OCI-LY7 (cell line): ENCODE measurements around the gene SLC38A9. TPM values are rescaled to one million over a fixed set of nuclear protein-coding genes. Genes with fewer than 3 reads are reported as not detected.

Source experiments
- BruUV-seq: library from RNA; stranded (reverse); fragments of 400-500 nt; replicated peaks from 2 replicates; lab custom pipeline; 2021; lab: Mats Ljungman, UMichigan
- CTCF ChIA-PET: fragments of 300-600 bp; sonication (Branson Sonifier 250); formaldehyde crosslinking; loops from one replicate; lab custom pipeline; 2022; ENCODE audit warnings: antibody characterized with exemption; ENCODE audit not compliant: unreplicated experiment; lab: Charles Lee
- POLR2A ChIA-PET: fragments of 300-600 bp; sonication (Branson Sonifier 250); formaldehyde crosslinking; loops from one replicate; lab custom pipeline; 2022; ENCODE audit warnings: antibody characterized with exemption; lab: Charles Lee
- DNase-seq: peaks from one replicate; pipeline ENCODE4 v3.0.0-alpha.2; 2015; ENCODE audit warnings: low spot score
- H2AFZ ChIP-seq: fragments of 200-600 bp; sonication (generic), shearing (Covaris generic); 2 replicates; pipeline ENCODE4 v1.6.1; 2014; ENCODE audit warnings: mild to moderate bottlenecking, antibody characterized with exemption, low read length, moderate library complexity
- H3K27ac ChIP-seq: fragments of 200-600 bp; sonication (generic); 2 replicates; pipeline ENCODE4 v1.5.1; 2014; ENCODE audit warnings: mixed run types, low read depth, mild to moderate bottlenecking, moderate library complexity, low read length, inconsistent platforms; ENCODE audit not compliant: poor library complexity, severe bottlenecking
- H3K36me3 ChIP-seq: fragments of 200-600 bp; sonication (generic); 2 replicates; pipeline ENCODE4 v1.6.1; 2014; ENCODE audit warnings: mild to moderate bottlenecking, antibody characterized with exemption, low read length, moderate library complexity, mixed read lengths; ENCODE audit not compliant: insufficient read depth
- H3K4me1 ChIP-seq: fragments of 200-600 bp; sonication (generic); 2 replicates; pipeline ENCODE4 v1.5.1; 2014; ENCODE audit warnings: mild to moderate bottlenecking, low read length; ENCODE audit not compliant: insufficient read depth, poor library complexity, severe bottlenecking
- H3K4me2 ChIP-seq: fragments of 200-600 bp; sonication (generic); 2 replicates; pipeline ENCODE4 v1.6.1; 2014; ENCODE audit warnings: mild to moderate bottlenecking, low read length
- H3K4me3 ChIP-seq: fragments of 200-600 bp; sonication (generic); 2 replicates; pipeline ENCODE4 v1.5.1; 2014; ENCODE audit warnings: mild to moderate bottlenecking, low read depth, low read length; ENCODE audit not compliant: poor library complexity, severe bottlenecking
- H3K79me2 ChIP-seq: fragments of 200-600 bp; sonication (generic); 2 replicates; pipeline ENCODE4 v1.6.1; 2016; ENCODE audit warnings: low read depth, mild to moderate bottlenecking, low read length, moderate library complexity, mixed read lengths; ENCODE audit not compliant: insufficient read depth
- H3K9me2 ChIP-seq: fragments of 200-600 bp; sonication (generic); 2 replicates; pipeline ENCODE4 v1.6.1; 2016; ENCODE audit warnings: mild to moderate bottlenecking, low read length, mixed read lengths; ENCODE audit not compliant: insufficient read depth
- H3K9me3 ChIP-seq: fragments of 200-600 bp; sonication (generic); 2 replicates; pipeline ENCODE4 v1.6.1; 2014; ENCODE audit warnings: mild to moderate bottlenecking, mixed run types, low read length, mixed read lengths
- H4K20me1 ChIP-seq: fragments of 200-600 bp; sonication (generic); 2 replicates; pipeline ENCODE4 v1.6.1; 2014; ENCODE audit warnings: mild to moderate bottlenecking, antibody characterized with exemption, low read length, moderate library complexity, mixed read lengths; ENCODE audit not compliant: insufficient read depth
- EZH2phosphoT487 ChIP-seq: fragments of 200-600 bp; sonication (generic); IDR thresholded peaks from 2 replicates; pipeline ENCODE4 v1.6.1; 2018; ENCODE audit warnings: low read depth, borderline replicate concordance, mild to moderate bottlenecking, mixed run types, antibody characterized with exemption, low read length, moderate library complexity, mixed read lengths
- intact Hi-C: fragments of 100-400 bp; cut with micrococcal nuclease; formaldehyde crosslinking; loops from one replicate; pipeline ENCODE4 v1.10.0; 2022; ENCODE audit not compliant: unreplicated experiment
- total RNA-seq, 2 experiments: library from RNA; depleted of rRNA in 1 of 2; stranded (reverse); fragments of >200 nt in 1 of 2; shearing (Covaris generic) in 1 of 2; gene quantifications; 2 replicates each; pipeline ENCODE4 v1.2.3, GENCODE V29; 2014 to 2022
- TF ChIP-seq, protein P1 (sequence below): fragments of 200-600 bp; sonication (generic); conservative IDR thresholded peaks from 2 replicates; pipeline ENCODE4 v1.5.1; 2014; ENCODE audit warnings: mild to moderate bottlenecking, antibody characterized with exemption, low read length, moderate library complexity, mixed read lengths

SLC38A9 gene
- total RNA-seq, 2 experiments from 2014 or later = 20.1 to 27.7 TPM

- no peaks in the 10 kb centered on the region for H3K4me1 ChIP-seq
- BruUV-seq = no TSS peak
- H3K79me2 ChIP-seq = no peaks in the 10 kb centered on the region
- H3K9me2 ChIP-seq = no peaks in the 10 kb centered on the region
- intact Hi-C loops = loop anchor here (5.0 kb wide), 3 partner anchors 157 to 367 kb away; no protein-coding TSS in a partner anchor
- no peak overlapping the region for H3K4me2 ChIP-seq
- no peak overlapping the region for H3K4me3 ChIP-seq
- no peak overlapping the region for H2AFZ ChIP-seq
- peak; percentile 54 for DNase-seq
- CTCF ChIA-PET = no interaction called here
- no peak overlapping the region for H3K27ac ChIP-seq
- peaks cover 9% of the 10 kb centered on the region for H3K36me3 ChIP-seq
- POLR2A ChIA-PET = interaction anchor here (0.6 to 0.7 kb wide), 2 partner anchors 576 to 1046 kb away, joined by 3 to 4 read pairs; no protein-coding TSS in a partner anchor
- no peaks in the 10 kb centered on the region for H3K9me3 ChIP-seq
- TF ChIP-seq, protein P1, sequence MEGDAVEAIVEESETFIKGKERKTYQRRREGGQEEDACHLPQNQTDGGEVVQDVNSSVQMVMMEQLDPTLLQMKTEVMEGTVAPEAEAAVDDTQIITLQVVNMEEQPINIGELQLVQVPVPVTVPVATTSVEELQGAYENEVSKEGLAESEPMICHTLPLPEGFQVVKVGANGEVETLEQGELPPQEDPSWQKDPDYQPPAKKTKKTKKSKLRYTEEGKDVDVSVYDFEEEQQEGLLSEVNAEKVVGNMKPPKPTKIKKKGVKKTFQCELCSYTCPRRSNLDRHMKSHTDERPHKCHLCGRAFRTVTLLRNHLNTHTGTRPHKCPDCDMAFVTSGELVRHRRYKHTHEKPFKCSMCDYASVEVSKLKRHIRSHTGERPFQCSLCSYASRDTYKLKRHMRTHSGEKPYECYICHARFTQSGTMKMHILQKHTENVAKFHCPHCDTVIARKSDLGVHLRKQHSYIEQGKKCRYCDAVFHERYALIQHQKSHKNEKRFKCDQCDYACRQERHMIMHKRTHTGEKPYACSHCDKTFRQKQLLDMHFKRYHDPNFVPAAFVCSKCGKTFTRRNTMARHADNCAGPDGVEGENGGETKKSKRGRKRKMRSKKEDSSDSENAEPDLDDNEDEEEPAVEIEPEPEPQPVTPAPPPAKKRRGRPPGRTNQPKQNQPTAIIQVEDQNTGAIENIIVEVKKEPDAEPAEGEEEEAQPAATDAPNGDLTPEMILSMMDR = peak; percentile 73
- TF ChIP-seq EZH2phosphoT487 = no peak
- H4K20me1 ChIP-seq = no peaks in the 10 kb centered on the region
These were observed 17.8 kb downstream of the SLC38A9 start for GRCh38 chr5:55694152-55694830.

DNA sequence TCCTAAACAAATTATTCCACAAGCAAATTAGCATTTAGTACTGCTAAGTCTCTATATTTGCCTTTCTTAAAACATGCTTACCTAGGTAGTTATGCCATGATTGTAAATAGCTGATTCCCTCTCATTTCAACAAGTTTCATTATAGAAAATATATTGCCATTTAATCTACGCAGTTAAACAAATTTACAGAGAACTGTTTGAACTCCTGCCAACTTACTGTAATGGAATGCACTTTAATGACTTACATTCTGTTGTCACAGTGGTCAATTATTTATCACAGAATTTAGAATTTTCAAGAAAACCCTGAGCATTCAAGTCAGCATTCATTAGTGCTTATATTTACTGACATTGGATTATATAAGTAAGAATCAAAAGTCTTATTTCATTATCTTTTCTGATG is 19.6 kb downstream of the SLC38A9 start:
- CTCF ChIA-PET = no interaction called here
- no peak for TF ChIP-seq EZH2phosphoT487
- TF ChIP-seq, protein P1 = no peak
- no TSS peak for BruUV-seq

GRCh38 chr5:55692106-55692417 is 20.1 kb downstream of the SLC38A9 start:
- Histone ChIP-seq H3K9me3 (no peaks in the 10 kb centered on the region), H3K4me1 (no peaks in the 10 kb centered on the region), H4K20me1 (no peaks in the 10 kb centered on the region), H3K4me3 (no peak overlapping the region), H2AFZ (no peak overlapping the region), H3K4me2 (no peak overlapping the region), H3K79me2 (no peaks in the 10 kb centered on the region), H3K9me2 (no peaks in the 10 kb centered on the region), H3K27ac (no peak overlapping the region), H3K36me3 (peaks cover 1% of the 10 kb centered on the region)
- TF ChIP-seq EZH2phosphoT487 = no peak
- TF ChIP-seq, protein P1 = peak; percentile 38; the same call in 1 of the 2 replicates
- ChIA-PET POLR2A (interaction anchor here (0.8 to 1.0 kb wide), 2 partner anchors 28 to 348 kb away, joined by 3 read pairs; no protein-coding TSS in a partner anchor), CTCF (no interaction called here)
- BruUV-seq = no TSS peak
- no peak for DNase-seq
- intact Hi-C loops = loop anchor here (2.0 to 5.0 kb wide), 5 partner anchors 155 to 465 kb away; partner anchors contain the start of gene MCIDAS

More for the DNA sequence above, 19.6 kb downstream of the SLC38A9 start:
- Histone ChIP-seq H3K9me3 (no peaks in the 10 kb centered on the region), H3K36me3 (peaks cover 6% of the 10 kb centered on the region), H2AFZ (no peak overlapping the region), H3K27ac (no peak overlapping the region), H4K20me1 (no peaks in the 10 kb centered on the region), H3K4me2 (no peak overlapping the region), H3K79me2 (no peaks in the 10 kb centered on the region), H3K4me1 (no peaks in the 10 kb centered on the region), H3K4me3 (no peak overlapping the region), H3K9me2 (no peaks in the 10 kb centered on the region)
- intact Hi-C loops = loop anchor here (2.0 to 5.0 kb wide), 5 partner anchors 155 to 466 kb away; partner anchors contain the start of gene MCIDAS
- no peak for DNase-seq
- POLR2A ChIA-PET = no interaction called here
